H9 (cell line): ENCODE results near the gene RPEL1. TPM values are rescaled to one million over a fixed set of nuclear protein-coding genes. Genes with fewer than 3 reads are reported as not detected.
"Not testable (repeated sequence)": the region's sequence is repeated elsewhere in the genome, so short reads cannot be mapped to it uniquely, and the experiment has no call there.

Source experiments
- DNase-seq: peaks from one replicate; pipeline ENCODE4 v3.0.0-alpha.2; 2017
- H2AFZ ChIP-seq: one replicate; pipeline ENCODE4 v1.6.1; 2013; ENCODE audit warnings: mild to moderate bottlenecking, low read length, control low read depth, moderate library complexity
- H2AK5ac ChIP-seq: 2 replicates; pipeline ENCODE4 v1.6.1; 2013; ENCODE audit warnings: low read length, control low read depth, mixed read lengths; ENCODE audit not compliant: insufficient read length
- H2BK120ac ChIP-seq: one replicate; pipeline ENCODE4 v1.6.1; 2013; ENCODE audit warnings: low read depth, mild to moderate bottlenecking, low read length, control low read depth, inconsistent platforms; ENCODE audit not compliant: poor library complexity, severe bottlenecking
- H2BK12ac ChIP-seq: 2 replicates; pipeline ENCODE4 v1.6.1; 2013; ENCODE audit warnings: low read length, control low read depth, mixed read lengths, low read depth; ENCODE audit not compliant: insufficient read length
- H2BK15ac ChIP-seq: 2 replicates; pipeline ENCODE4 v1.6.1; 2013; ENCODE audit warnings: low read depth, low read length, control low read depth
- H2BK20ac ChIP-seq: one replicate; pipeline ENCODE4 v1.6.1; 2013; ENCODE audit warnings: low read depth, mild to moderate bottlenecking, low read length, control low read depth, inconsistent platforms; ENCODE audit not compliant: poor library complexity, severe bottlenecking
- H2BK5ac ChIP-seq: 2 replicates; pipeline ENCODE4 v1.6.1; 2013; ENCODE audit warnings: low read length, control low read depth, mixed read lengths; ENCODE audit not compliant: insufficient read length
- H3K14ac ChIP-seq: 2 replicates; pipeline ENCODE4 v1.6.1; 2013; ENCODE audit warnings: low read length, control low read depth; ENCODE audit not compliant: insufficient read depth
- H3K18ac ChIP-seq: 2 replicates; pipeline ENCODE4 v1.6.1; 2013; ENCODE audit warnings: low read depth, mild to moderate bottlenecking, mixed read lengths, low read length, control low read depth; ENCODE audit not compliant: insufficient read length
- H3K23ac ChIP-seq: 2 replicates; pipeline ENCODE4 v1.6.1; 2013; ENCODE audit warnings: low read length, control low read depth, mixed read lengths, low read depth; ENCODE audit not compliant: insufficient read length
- H3K23me2 ChIP-seq: 2 replicates; pipeline ENCODE4 v1.6.1; 2013; ENCODE audit warnings: low read depth, mild to moderate bottlenecking, mixed read lengths, low read length, control low read depth; ENCODE audit not compliant: insufficient read length, poor library complexity, severe bottlenecking
- H3K27ac ChIP-seq: 2 replicates; pipeline ENCODE4 v1.5.1; 2013; ENCODE audit warnings: low read length, control low read depth, mixed read lengths, low read depth; ENCODE audit not compliant: insufficient read length
- H3K27me3 ChIP-seq: 2 replicates; pipeline ENCODE4 v1.6.1; 2013; ENCODE audit warnings: low read length, control low read depth, inconsistent platforms; ENCODE audit not compliant: insufficient read depth
- H3K4ac ChIP-seq: 2 replicates; pipeline ENCODE4 v1.6.1; 2013; ENCODE audit warnings: low read depth, mild to moderate bottlenecking, control low read depth, inconsistent platforms, low read length, moderate library complexity
- H3K4me1 ChIP-seq: 2 replicates; pipeline ENCODE4 v1.6.1; 2013; ENCODE audit warnings: low read length, control low read depth, inconsistent platforms; ENCODE audit not compliant: insufficient read depth
- H3K4me2 ChIP-seq: 2 replicates; pipeline ENCODE4 v1.6.1; 2013; ENCODE audit warnings: low read length, control low read depth, mixed read lengths; ENCODE audit not compliant: insufficient read length, insufficient read depth
- H3K56ac ChIP-seq: 2 replicates; pipeline ENCODE4 v1.6.1; 2013; ENCODE audit warnings: low read depth, mild to moderate bottlenecking, mixed read lengths, low read length, control low read depth; ENCODE audit not compliant: insufficient read length
- H3K79me1 ChIP-seq: 2 replicates; pipeline ENCODE4 v1.6.1; 2013; ENCODE audit warnings: low read depth, mild to moderate bottlenecking, moderate library complexity, low read length, control low read depth, inconsistent platforms; ENCODE audit not compliant: insufficient read depth, poor library complexity, severe bottlenecking
- H3K79me2 ChIP-seq: 2 replicates; pipeline ENCODE4 v1.6.1; 2013; ENCODE audit warnings: low read length, control low read depth, inconsistent platforms; ENCODE audit not compliant: insufficient read depth
- H3K9ac ChIP-seq: 2 replicates; pipeline ENCODE4 v1.6.1; 2013; ENCODE audit warnings: low read length, control low read depth, mixed read lengths; ENCODE audit not compliant: insufficient read length; ENCODE audit errors: extremely low read depth
- H3K9me3 ChIP-seq: one replicate; pipeline ENCODE4 v1.6.1; 2013; ENCODE audit warnings: low read depth, low read length, inconsistent platforms; ENCODE audit not compliant: control insufficient read depth
- H3T11ph ChIP-seq: one replicate; pipeline ENCODE4 v1.6.1; 2013; ENCODE audit warnings: mild to moderate bottlenecking, low read length, control low read depth, inconsistent platforms
- H4K20me1 ChIP-seq: one replicate; pipeline ENCODE4 v1.6.1; 2013; ENCODE audit not compliant: control insufficient read depth, insufficient read length, insufficient read depth
- H4K5ac ChIP-seq: 2 replicates; pipeline ENCODE4 v1.6.1; 2013; ENCODE audit warnings: low read depth, mild to moderate bottlenecking, mixed read lengths, low read length, control low read depth; ENCODE audit not compliant: insufficient read length
- H4K8ac ChIP-seq: replicated peaks from 2 replicates; pipeline ENCODE4 v1.6.1; 2013; ENCODE audit warnings: low read length, control low read depth, mixed read lengths, low read depth; ENCODE audit not compliant: insufficient read length
- H4K91ac ChIP-seq: 2 replicates; pipeline ENCODE4 v1.6.1; 2013; ENCODE audit warnings: low read depth, mild to moderate bottlenecking, moderate library complexity, mixed read lengths, low read length, control low read depth; ENCODE audit not compliant: insufficient read length
- H3K27ac Mint-ChIP-seq, 3 experiments: 2 replicates in 2 of 3; 3 replicates in 1 of 3; pipeline ENCODE4 v1.8.0; 2020 to 2021; ENCODE audit warnings: mixed read lengths in 3 of 3, mild to moderate bottlenecking in 1 of 3, moderate library complexity in 1 of 3
- H3K27me3 Mint-ChIP-seq: 2 replicates; pipeline ENCODE4 v1.8.0; 2021; ENCODE audit warnings: low read depth, mild to moderate bottlenecking, moderate library complexity, mixed read lengths
- H3K36me3 Mint-ChIP-seq, 3 experiments: 2 replicates in 2 of 3; 3 replicates in 1 of 3; pipeline ENCODE4 v1.8.0; 2020 to 2021; ENCODE audit warnings: low read depth in 3 of 3, mixed read lengths in 3 of 3; ENCODE audit not compliant: insufficient read depth in 1 of 3
- H3K4me1 Mint-ChIP-seq, 2 experiments: 2 replicates each; pipeline ENCODE4 v1.8.0; 2020; ENCODE audit warnings: mixed read lengths in 2 of 2
- H3K4me3 Mint-ChIP-seq, 2 experiments: 2 replicates in 1 of 2; 3 replicates in 1 of 2; pipeline ENCODE4 v1.8.0; 2020 to 2021; ENCODE audit warnings: mild to moderate bottlenecking in 2 of 2, mixed read lengths in 2 of 2, moderate library complexity in 1 of 2
- H3K9me3 Mint-ChIP-seq, 2 experiments: 2 replicates in 1 of 2; 3 replicates in 1 of 2; pipeline ENCODE4 v1.8.0; 2020; ENCODE audit warnings: mild to moderate bottlenecking in 2 of 2, mixed read lengths in 2 of 2, moderate library complexity in 1 of 2
- WGBS: extraction: QIAGEN DNeasy Blood & Tissue Kit; methylation state at CpG from one replicate; pipeline ENCODE4 v1.1.7; 2013; ENCODE audit warnings: missing lambda C conversion rate, low lambda C conversion rate, mixed read lengths; ENCODE audit not compliant: insufficient read length; ENCODE audit errors: extremely low coverage; 5-methylcytosine and 5-hydroxymethylcytosine counted together
- total RNA-seq: library from RNA; stranded (reverse); gene quantifications from 2 replicates; pipeline ENCODE4 v1.2.1, GENCODE V29; 2021

Gene RPEL1
- total RNA-seq, 1 experiment from 2014 or later = 0.13 TPM

GRCh38 chr10:103210262-103210661 is 35.4 kb upstream of the RPEL1 start:
- Mint-ChIP-seq H3K36me3 (peaks cover 6 to 19% (median 15%) of the 10 kb centered on the region in 3 experiments), H3K4me1 (peaks cover 35 to 51% of the 10 kb centered on the region in 2 experiments), H3K9me3 (peaks cover 15 to 17% of the 10 kb centered on the region in 2 experiments)
- not testable (repeated sequence) for H4K91ac ChIP-seq, H3K27ac ChIP-seq, H3K9me3 ChIP-seq, H3K4me2 ChIP-seq, H2BK5ac ChIP-seq, H3K56ac ChIP-seq, H3K4me1 ChIP-seq, H2AK5ac ChIP-seq, DNase-seq, H3K23ac ChIP-seq, H3K79me2 ChIP-seq, H3K79me1 ChIP-seq, H4K8ac ChIP-seq, H2BK20ac ChIP-seq, H4K5ac ChIP-seq, H3K18ac ChIP-seq, H3K27ac Mint-ChIP-seq, H3K27me3 ChIP-seq, H3K4ac ChIP-seq, H4K20me1 ChIP-seq, H2BK15ac ChIP-seq, H3K9ac ChIP-seq, H3T11ph ChIP-seq, H2BK120ac ChIP-seq, H2BK12ac ChIP-seq, H3K4me3 Mint-ChIP-seq, H2AFZ ChIP-seq, H3K27me3 Mint-ChIP-seq, H3K23me2 ChIP-seq, H3K14ac ChIP-seq
- no CpG with 5 or more reads among the region's 4 CpGs for WGBS
